HCT116 (cell line): Measurements from ENCODE around the gene RNPEPL1.

ENCODE experiments used
- CBX3 ChIP-seq: IDR thresholded peaks from 2 replicates; pipeline ENCODE4 v1.6.1; 2012; ENCODE audit warnings: low read depth
- CTCF ChIP-seq, 3 experiments: fragments of 200-600 bp in 1 of 3; sonication (generic) in 1 of 3; IDR thresholded peaks in 2 of 3; conservative IDR thresholded peaks in 1 of 3; 2 replicates each; pipeline ENCODE4 v1.5.1; 2012 to 2017; ENCODE audit warnings: low read depth in 2 of 3, low read length in 2 of 3, antibody characterized with exemption in 1 of 3, borderline replicate concordance in 1 of 3, control low read depth in 1 of 3, mild to moderate bottlenecking in 1 of 3, mixed read lengths in 1 of 3, mixed run types in 1 of 3, moderate library complexity in 1 of 3; ENCODE audit not compliant: insufficient read depth in 1 of 3
- EGR1 ChIP-seq: IDR thresholded peaks from 2 replicates; pipeline ENCODE4 v1.6.1; 2012; ENCODE audit warnings: low read depth
- EZH2 ChIP-seq: fragments of 200-600 bp; sonication (generic); IDR thresholded peaks from 2 replicates; pipeline ENCODE4 v1.6.1; 2017; ENCODE audit warnings: antibody characterized with exemption, mixed run types
- EZH2phosphoT487 ChIP-seq: fragments of 200-600 bp; IDR thresholded peaks from 2 replicates; pipeline ENCODE4 v1.6.1; 2018; ENCODE audit warnings: antibody characterized with exemption, borderline replicate concordance
- JUND ChIP-seq: IDR thresholded peaks from 2 replicates; pipeline ENCODE4 v1.6.1; 2012
- MAX ChIP-seq: IDR thresholded peaks from 2 replicates; pipeline ENCODE4 v1.6.1; 2012
- POLR2A ChIP-seq: IDR thresholded peaks from 2 replicates; pipeline ENCODE4 v1.7.0; 2011; ENCODE audit warnings: borderline replicate concordance; ENCODE audit not compliant: insufficient read depth, insufficient read length; ENCODE audit errors: extremely low read depth
- POLR2AphosphoS5 ChIP-seq: IDR thresholded peaks from 2 replicates; pipeline ENCODE4 v1.6.1; 2011; ENCODE audit warnings: mild to moderate bottlenecking, low read depth, low read length, moderate library complexity
- REST ChIP-seq: IDR thresholded peaks from 2 replicates; pipeline ENCODE4 v1.6.1; 2012; ENCODE audit warnings: low read depth
- SP1 ChIP-seq: IDR thresholded peaks from 2 replicates; pipeline ENCODE4 v1.6.1; 2012; ENCODE audit warnings: low read depth
- SRF ChIP-seq: IDR thresholded peaks from 2 replicates; pipeline ENCODE4 v1.6.1; 2012; ENCODE audit warnings: low read depth
- YY1 ChIP-seq: IDR thresholded peaks from 2 replicates; pipeline ENCODE4 v1.6.1; 2011; ENCODE audit warnings: low read length, low read depth, moderate library complexity, mild to moderate bottlenecking; ENCODE audit not compliant: insufficient replicate concordance; ENCODE audit errors: extremely low read depth
- ZNF274 ChIP-seq: fragments of 200-500 bp; sonication (Bioruptor generic); IDR thresholded peaks from 2 replicates; pipeline ENCODE4 v1.6.1; 2014; ENCODE audit warnings: mild to moderate bottlenecking, low read depth, low read length, inconsistent platforms

- no peak for TF ChIP-seq YY1
- no peak for TF ChIP-seq EZH2
- TF ChIP-seq CTCF (IDR thresholded peaks at IDR 0.05 in 2 of 3, conservative IDR thresholded peaks at IDR 0.05 in 1 of 3; ENCODE audit: borderline replicate concordance in 1 of 3, insufficient read depth in 1 of 3, low read depth in 2 of 3, low read length in 2 of 3) = no peak
- TF ChIP-seq SP1 = no peak
- TF ChIP-seq POLR2AphosphoS5 = no peak
- TF ChIP-seq EGR1 = no peak
- TF ChIP-seq REST = no peak
- no peak for TF ChIP-seq CBX3
- no peak for TF ChIP-seq JUND
- no peak for TF ChIP-seq MAX
- TF ChIP-seq POLR2A = no peak
- TF ChIP-seq EZH2phosphoT487 = no peak
- no peak for TF ChIP-seq ZNF274
- no peak for TF ChIP-seq SRF
Observed at GRCh38 chr2:240620859-240621258, 52.6 kb downstream of the RNPEPL1 start.
